ENCODE data around the gene NTRK3.

DNA sequence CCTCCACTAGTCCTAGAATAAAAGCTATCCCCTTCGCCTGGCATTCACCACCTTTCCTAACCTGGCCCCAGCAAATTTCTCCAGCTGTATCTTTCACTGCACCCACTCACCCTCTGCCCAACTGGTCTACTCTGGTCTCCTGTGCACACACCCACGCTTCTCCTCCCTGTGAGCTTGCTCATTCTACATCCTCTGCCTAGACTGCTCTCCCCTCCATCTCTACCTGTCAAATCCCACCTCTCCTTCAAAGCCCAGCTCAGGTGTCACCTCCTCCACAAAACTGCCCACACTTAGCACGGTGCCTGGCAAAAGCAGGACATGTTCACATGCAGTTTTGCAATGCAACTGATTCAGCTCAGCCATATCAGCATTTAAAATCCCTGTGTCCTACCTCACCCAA is 45.8 kb upstream of the NTRK3 start:
- TF ChIP-seq ZNF384 (IDR thresholded peaks at IDR 0.05) (no peak), ELF4 (IDR thresholded peaks at IDR 0.05) (no peak), BHLHE40 (IDR thresholded peaks at IDR 0.05; ENCODE audit: borderline replicate concordance) (no peak), SP1 (IDR thresholded peaks at IDR 0.05) (no peak), FOXM1 (IDR thresholded peaks at IDR 0.05; ENCODE audit: borderline replicate concordance) (no peak), TARDBP (IDR thresholded peaks at IDR 0.05) (no peak), CTBP1 (IDR thresholded peaks at IDR 0.05; ENCODE audit: borderline replicate concordance) (no peak), FOXK2 (IDR thresholded peaks at IDR 0.05) (no peak), FOXA1 (IDR thresholded peaks at IDR 0.05) (no peak), L3MBTL2 (conservative IDR thresholded peaks at IDR 0.05) (no peak), HDGF (IDR thresholded peaks at IDR 0.05; ENCODE audit: borderline replicate concordance) (no peak), LEF1 (IDR thresholded peaks at IDR 0.05; ENCODE audit: borderline replicate concordance) (no peak), SUZ12 (IDR thresholded peaks at IDR 0.05) (no peak)
- TF ChIP-seq, protein P1, sequence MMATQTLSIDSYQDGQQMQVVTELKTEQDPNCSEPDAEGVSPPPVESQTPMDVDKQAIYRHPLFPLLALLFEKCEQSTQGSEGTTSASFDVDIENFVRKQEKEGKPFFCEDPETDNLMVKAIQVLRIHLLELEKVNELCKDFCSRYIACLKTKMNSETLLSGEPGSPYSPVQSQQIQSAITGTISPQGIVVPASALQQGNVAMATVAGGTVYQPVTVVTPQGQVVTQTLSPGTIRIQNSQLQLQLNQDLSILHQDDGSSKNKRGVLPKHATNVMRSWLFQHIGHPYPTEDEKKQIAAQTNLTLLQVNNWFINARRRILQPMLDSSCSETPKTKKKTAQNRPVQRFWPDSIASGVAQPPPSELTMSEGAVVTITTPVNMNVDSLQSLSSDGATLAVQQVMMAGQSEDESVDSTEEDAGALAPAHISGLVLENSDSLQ (IDR thresholded peaks at IDR 0.05), result no peak

All from HEK293T (cell line).